Smooth muscle cell (in vitro differentiated cells): ENCODE measurements around the gene CAPS. TPM values are rescaled to one million over a fixed set of nuclear protein-coding genes. Genes with fewer than 3 reads are reported as not detected.

Experiments used
- DNase-seq: peaks from one replicate; lab custom pipeline; 2025; ENCODE audit not compliant: unreplicated experiment; lab: John Stamatoyannopoulos, UW
- H2AFZ ChIP-seq: fragments of 200-600 bp; sonication (generic); 2 replicates; pipeline ENCODE4 v1.6.0; 2016; ENCODE audit warnings: antibody characterized with exemption, low read depth, mild to moderate bottlenecking
- H3F3A ChIP-seq: fragments of 200-600 bp; sonication (generic); 2 replicates; pipeline ENCODE4 v1.6.0; 2017; ENCODE audit warnings: antibody characterized with exemption, low read depth
- H3K27ac ChIP-seq: fragments of 200-600 bp; sonication (generic); 2 replicates; pipeline ENCODE4 v1.5.1; 2016; ENCODE audit warnings: low read depth, mild to moderate bottlenecking
- H3K27me3 ChIP-seq: fragments of 200-600 bp; sonication (generic); 2 replicates; pipeline ENCODE4 v1.6.1; 2016; ENCODE audit warnings: low read depth, mild to moderate bottlenecking
- H3K36me3 ChIP-seq: fragments of 200-600 bp; sonication (generic); 2 replicates; pipeline ENCODE4 v1.5.1; 2016; ENCODE audit warnings: low read depth
- H3K4me1 ChIP-seq: fragments of 200-600 bp; sonication (generic); 2 replicates; pipeline ENCODE4 v1.5.1; 2016; ENCODE audit warnings: low read depth
- H3K4me2 ChIP-seq: fragments of 200-600 bp; sonication (generic); 2 replicates; pipeline ENCODE4 v1.6.0; 2016; ENCODE audit warnings: mild to moderate bottlenecking
- H3K4me3 ChIP-seq: fragments of 200-600 bp; sonication (generic); 2 replicates; pipeline ENCODE4 v1.5.1; 2016; ENCODE audit warnings: mild to moderate bottlenecking
- H3K79me2 ChIP-seq: fragments of 200-600 bp; sonication (generic); 2 replicates; pipeline ENCODE4 v1.6.0; 2016; ENCODE audit warnings: low read depth, mild to moderate bottlenecking
- H3K9ac ChIP-seq: fragments of 200-600 bp; sonication (generic); 2 replicates; pipeline ENCODE4 v1.6.0; 2016; ENCODE audit warnings: low read depth
- H3K9me3 ChIP-seq: fragments of 200-600 bp; sonication (generic); replicated peaks from 2 replicates; pipeline ENCODE4 v1.5.1; 2016; ENCODE audit warnings: low read depth
- H4K20me1 ChIP-seq: fragments of 200-600 bp; sonication (generic); 2 replicates; pipeline ENCODE4 v1.6.0; 2016; ENCODE audit warnings: low read depth
- WGBS: methylation state at CpG from one replicate; pipeline ENCODE4 v1.1.7; 2016; ENCODE audit warnings: low lambda C conversion rate; 5-methylcytosine and 5-hydroxymethylcytosine counted together
- polyA plus RNA-seq: library from polyadenylated mRNA; unstranded; fragments of >200 nt; fragmentation: Nextera tagmentation; extraction: Ambion mirVana; gene quantifications from 2 replicates; pipeline ENCODE4 v1.2.1, GENCODE V29; 2016
- total RNA-seq: library from RNA; depleted of rRNA; stranded (reverse); fragments of >200 nt; gene quantifications from 2 replicates; pipeline ENCODE4 v1.2.3, GENCODE V29; 2014
- TF ChIP-seq, protein P1 (sequence below): fragments of 200-600 bp; sonication (generic); IDR thresholded peaks from 2 replicates; pipeline ENCODE4 v1.5.1; 2017; ENCODE audit warnings: borderline replicate concordance, mild to moderate bottlenecking, antibody characterized with exemption; ENCODE audit not compliant: insufficient read depth, poor library complexity, severe bottlenecking

The CAPS gene
- total and polyA plus RNA-seq, 2 experiments from 2014 or later, result 5.1 to 17.3 TPM

DNA sequence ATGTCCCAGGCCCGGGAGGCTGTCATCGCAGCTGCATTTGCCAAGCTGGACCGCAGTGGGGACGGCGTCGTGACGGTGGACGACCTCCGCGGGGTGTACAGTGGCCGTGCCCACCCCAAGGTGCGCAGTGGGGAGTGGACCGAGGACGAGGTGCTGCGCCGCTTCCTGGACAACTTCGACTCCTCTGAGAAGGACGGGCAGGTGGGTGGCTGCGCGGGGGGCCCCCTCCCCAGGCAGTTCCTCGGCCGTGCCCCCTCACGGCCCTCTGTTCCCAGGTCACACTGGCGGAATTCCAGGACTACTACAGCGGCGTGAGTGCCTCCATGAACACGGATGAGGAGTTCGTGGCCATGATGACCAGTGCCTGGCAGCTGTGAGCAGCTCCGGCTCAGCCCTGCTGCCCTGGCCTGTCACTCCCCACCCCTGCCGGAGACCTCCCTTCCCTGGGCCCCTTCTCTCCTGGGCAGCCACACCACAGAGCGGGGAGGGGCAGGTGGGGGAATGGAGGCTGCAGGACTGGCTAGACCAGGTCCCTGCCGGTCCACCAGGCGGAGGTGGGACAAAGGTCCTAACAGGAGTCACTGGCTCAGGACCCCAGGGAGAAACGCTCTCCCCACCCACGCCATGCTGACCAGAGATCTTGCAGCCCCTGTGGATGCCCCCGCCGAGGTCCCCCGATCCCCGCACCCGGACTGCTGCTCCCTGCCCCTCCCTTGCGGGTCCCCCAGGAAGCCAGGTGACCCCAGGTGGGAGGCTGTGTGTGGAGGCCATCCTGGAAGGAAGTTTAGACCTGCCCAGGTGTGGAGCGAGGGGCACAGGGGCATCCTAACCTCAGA is 1.1 kb downstream of the CAPS start:
- no peak for DNase-seq
- Histone ChIP-seq H3K9ac (no peak overlapping the region), H2AFZ (no peak overlapping the region), H3K79me2 (no peaks in the 10 kb centered on the region), H3K4me3 (no peak overlapping the region), H3K36me3 (no peaks in the 10 kb centered on the region), H3K4me1 (no peaks in the 10 kb centered on the region), H3K9me3 (no peaks in the 10 kb centered on the region), H3F3A (peaks cover 3% of the 10 kb centered on the region), H4K20me1 (no peaks in the 10 kb centered on the region), H3K27me3 (no peaks in the 10 kb centered on the region), H3K27ac (no peak overlapping the region), H3K4me2 (peak overlapping the region; percentile 43)
- TF ChIP-seq, protein P1, sequence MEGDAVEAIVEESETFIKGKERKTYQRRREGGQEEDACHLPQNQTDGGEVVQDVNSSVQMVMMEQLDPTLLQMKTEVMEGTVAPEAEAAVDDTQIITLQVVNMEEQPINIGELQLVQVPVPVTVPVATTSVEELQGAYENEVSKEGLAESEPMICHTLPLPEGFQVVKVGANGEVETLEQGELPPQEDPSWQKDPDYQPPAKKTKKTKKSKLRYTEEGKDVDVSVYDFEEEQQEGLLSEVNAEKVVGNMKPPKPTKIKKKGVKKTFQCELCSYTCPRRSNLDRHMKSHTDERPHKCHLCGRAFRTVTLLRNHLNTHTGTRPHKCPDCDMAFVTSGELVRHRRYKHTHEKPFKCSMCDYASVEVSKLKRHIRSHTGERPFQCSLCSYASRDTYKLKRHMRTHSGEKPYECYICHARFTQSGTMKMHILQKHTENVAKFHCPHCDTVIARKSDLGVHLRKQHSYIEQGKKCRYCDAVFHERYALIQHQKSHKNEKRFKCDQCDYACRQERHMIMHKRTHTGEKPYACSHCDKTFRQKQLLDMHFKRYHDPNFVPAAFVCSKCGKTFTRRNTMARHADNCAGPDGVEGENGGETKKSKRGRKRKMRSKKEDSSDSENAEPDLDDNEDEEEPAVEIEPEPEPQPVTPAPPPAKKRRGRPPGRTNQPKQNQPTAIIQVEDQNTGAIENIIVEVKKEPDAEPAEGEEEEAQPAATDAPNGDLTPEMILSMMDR, result no peak
- WGBS, result 93% methylated on average over 31 of the region's 42 CpGs

DNA sequence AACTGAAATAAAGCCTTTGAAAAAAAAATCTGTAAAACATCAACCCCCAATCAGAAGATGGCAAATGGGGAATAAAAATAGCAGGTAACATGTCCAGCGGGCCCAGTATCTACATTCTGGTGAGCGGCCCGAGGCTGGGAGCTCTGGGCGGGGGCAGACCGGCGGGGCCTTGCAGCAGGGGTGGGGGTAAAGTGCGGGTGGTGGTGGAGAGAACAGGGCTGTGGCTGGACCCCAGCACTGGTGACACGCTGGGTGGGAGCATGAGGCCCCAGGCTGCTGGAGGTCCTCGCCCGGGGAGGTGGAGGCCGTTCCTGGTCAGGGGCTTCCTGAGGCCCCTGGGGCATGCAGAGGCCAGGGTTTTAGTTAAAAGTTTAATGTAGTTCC is 1.7 kb downstream of the CAPS start:
- no peak overlapping the region for H2AFZ ChIP-seq
- H3K4me3 ChIP-seq, result no peak overlapping the region
- TF ChIP-seq, protein P1, result no peak
- no peaks in the 10 kb centered on the region for H4K20me1 ChIP-seq
- no peaks in the 10 kb centered on the region for H3K27me3 ChIP-seq
- no peaks in the 10 kb centered on the region for H3K36me3 ChIP-seq
- H3K9me3 ChIP-seq, result no peaks in the 10 kb centered on the region
- WGBS, result 70% methylated on average over 11 of the region's 11 CpGs
- H3K4me2 ChIP-seq, result peak overlapping the region; percentile 43
- DNase-seq, result no peak
- H3K9ac ChIP-seq, result no peak overlapping the region
- H3K79me2 ChIP-seq, result no peaks in the 10 kb centered on the region
- H3K4me1 ChIP-seq, result no peaks in the 10 kb centered on the region
- no peak overlapping the region for H3K27ac ChIP-seq
- H3F3A ChIP-seq, result peaks cover 3% of the 10 kb centered on the region

DNA sequence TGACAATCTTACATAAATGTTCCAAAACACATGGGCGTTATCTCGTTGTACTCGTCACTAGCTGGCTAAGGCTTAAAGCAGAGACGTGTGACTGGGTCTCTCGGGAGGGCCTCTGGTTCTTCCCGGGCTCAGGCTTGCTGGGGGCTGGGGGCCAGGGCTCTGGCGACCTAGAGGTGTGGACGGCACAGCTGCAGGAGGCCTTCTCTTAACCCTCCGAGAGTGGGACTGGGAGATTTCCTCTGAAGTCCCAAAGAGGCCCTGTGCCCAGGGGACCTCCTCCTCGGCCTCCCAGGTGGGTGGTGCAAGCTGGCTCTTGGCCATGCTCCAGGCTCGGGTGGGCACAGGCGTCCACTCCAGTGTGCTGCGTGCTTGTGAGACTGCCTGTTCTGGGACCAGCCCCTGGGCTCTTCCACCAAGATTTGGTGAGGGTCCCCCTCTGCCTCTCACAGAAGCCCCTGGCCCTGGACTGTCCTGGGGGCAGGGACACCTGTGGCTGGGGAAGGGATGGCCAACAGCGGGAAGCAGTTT is 2.2 kb downstream of the CAPS start:
- no peak overlapping the region for H3K4me3 ChIP-seq
- no peaks in the 10 kb centered on the region for H3K79me2 ChIP-seq
- no peaks in the 10 kb centered on the region for H3K9me3 ChIP-seq
- H3F3A ChIP-seq, result peaks cover 2% of the 10 kb centered on the region
- no peak overlapping the region for H3K27ac ChIP-seq
- TF ChIP-seq, protein P1, result no peak
- peak overlapping the region; percentile 43 for H3K4me2 ChIP-seq
- WGBS, result 64% methylated on average over 14 of the region's 14 CpGs
- H3K4me1 ChIP-seq, result no peaks in the 10 kb centered on the region
- H3K9ac ChIP-seq, result no peak overlapping the region
- no peak overlapping the region for H2AFZ ChIP-seq
- H3K27me3 ChIP-seq, result no peaks in the 10 kb centered on the region
- no peaks in the 10 kb centered on the region for H3K36me3 ChIP-seq
- no peaks in the 10 kb centered on the region for H4K20me1 ChIP-seq
- no peak for DNase-seq
